Measurements from ENCODE around the gene LIG3.
"Not testable (repeated sequence)": the region's sequence is repeated elsewhere in the genome, so short reads cannot be mapped to it uniquely, and the experiment has no call there.

LIG3 gene

GRCh38 chr17:35000965-35001364 lies 20.7 kb downstream of the LIG3 start:
- DNase-seq, result not testable (repeated sequence)

GRCh38 chr17:35001549-35001948 lies 21.2 kb downstream of the LIG3 start:
- DNase-seq, result no peak

- no peak for DNase-seq
Observed at GRCh38 chr17:35002876-35003551, 22.7 kb downstream of the LIG3 start.

GRCh38 chr17:35003778-35004177 lies 23.5 kb downstream of the LIG3 start:
- DNase-seq, result no peak

- DNase-seq, result no peak
Observed at GRCh38 chr17:35006345-35006744, 26.0 kb downstream of the LIG3 start.

- DNase-seq, result no peak
Observed at GRCh38 chr17:35006961-35007360, 26.6 kb downstream of the LIG3 start.

- no peak for DNase-seq
Observed at GRCh38 chr17:35010093-35010492, 29.8 kb downstream of the LIG3 start.

- DNase-seq, result no peak
Observed at GRCh38 chr17:35011671-35012216, 31.4 kb downstream of the LIG3 start.

GRCh38 chr17:35016369-35016768 lies 36.1 kb downstream of the LIG3 start:
- DNase-seq, result no peak

- no peak for DNase-seq
Observed at GRCh38 chr17:35017021-35017420, 36.7 kb downstream of the LIG3 start.

- no peak for DNase-seq
Observed at GRCh38 chr17:35018814-35019213, 38.5 kb downstream of the LIG3 start.

- no peak for DNase-seq
Observed at GRCh38 chr17:35019386-35020179, 39.3 kb downstream of the LIG3 start.

GRCh38 chr17:35021520-35022380 lies 41.4 kb downstream of the LIG3 start:
- DNase-seq, result no peak

- DNase-seq, result no peak
Observed at GRCh38 chr17:35022536-35023063, 42.3 kb downstream of the LIG3 start.

- no peak for DNase-seq
Observed at GRCh38 chr17:35023538-35023937, 43.2 kb downstream of the LIG3 start.

GRCh38 chr17:35025541-35025940 lies 45.2 kb downstream of the LIG3 start:
- DNase-seq, result no peak

- not testable (repeated sequence) for DNase-seq
Observed at GRCh38 chr17:35028097-35028496, 47.8 kb downstream of the LIG3 start.

GRCh38 chr17:35028531-35029262 lies 48.4 kb downstream of the LIG3 start:
- no peak for DNase-seq

- no peak for DNase-seq
Observed at GRCh38 chr17:35030780-35031179, 50.5 kb downstream of the LIG3 start.

- DNase-seq, result no peak
Observed at GRCh38 chr17:35038453-35038852, 58.1 kb downstream of the LIG3 start.

GRCh38 chr17:35041390-35041789 lies 61.1 kb downstream of the LIG3 start:
- DNase-seq, result no peak

GRCh38 chr17:35044181-35044580 lies 63.9 kb downstream of the LIG3 start:
- DNase-seq, result no peak

Data from NCI-H1417 treated with DMSO at 0.1 percent for 48 hours (cell line).